K562 (cell line): ENCODE results near the gene SUPT7L.

Experiments used
- MXI1 ChIP-seq: IDR thresholded peaks from 2 replicates; pipeline ENCODE4 v1.6.1; 2011; ENCODE audit warnings: low read depth, mild to moderate bottlenecking, improper control_type of control experiment, low read length
- NR0B1 ChIP-seq: fragments of 450-650 bp; IDR thresholded peaks from one replicate; pipeline ENCODE4 v1.6.1; 2018; ENCODE audit warnings: mild to moderate bottlenecking, moderate library complexity; ENCODE audit not compliant: partially characterized antibody
- POLR2AphosphoS5 ChIP-seq: IDR thresholded peaks from 2 replicates; pipeline ENCODE4 v1.6.1; 2011; ENCODE audit warnings: mild to moderate bottlenecking, low read depth, low read length, moderate library complexity; ENCODE audit not compliant: control insufficient read depth, insufficient read depth
- SIX5 ChIP-seq, 2 experiments: IDR thresholded peaks; 2 replicates each; pipeline ENCODE4 v1.6.1; 2011; ENCODE audit warnings: low read length in 2 of 2, borderline replicate concordance in 1 of 2, low read depth in 1 of 2, mild to moderate bottlenecking in 1 of 2, moderate library complexity in 1 of 2; ENCODE audit not compliant: insufficient read depth in 1 of 2
- TAL1 ChIP-seq: fragments of 450-650 bp; IDR thresholded peaks from 2 replicates; pipeline ENCODE4 v1.6.1; 2016; ENCODE audit warnings: mild to moderate bottlenecking
- TCF7L2 ChIP-seq: fragments of 150-350 bp; IDR thresholded peaks from 2 replicates; pipeline ENCODE4 v1.6.1; 2016; ENCODE audit warnings: low read depth, mild to moderate bottlenecking, low read length, moderate library complexity
- TSHZ1 ChIP-seq: fragments of 250-450 bp; sonication (Bioruptor Pico); IDR thresholded peaks from 2 replicates; pipeline ENCODE4 v1.4.0; 2020; ENCODE audit warnings: mild to moderate bottlenecking, moderate library complexity
- USF2 ChIP-seq: sonication (generic); formaldehyde crosslinking; IDR thresholded peaks from 2 replicates; pipeline ENCODE4 v1.5.0; 2020; ENCODE audit warnings: missing genetic modification reagents
- ZNF24 ChIP-seq: fragments of 450-650 bp; IDR thresholded peaks from 2 replicates; pipeline ENCODE4 v1.6.1; 2016

- no peak for TF ChIP-seq POLR2AphosphoS5
- no peak for TF ChIP-seq NR0B1
- no peak for TF ChIP-seq TAL1
- TF ChIP-seq MXI1 = no peak
- no peak for TF ChIP-seq ZNF24
- no peak for TF ChIP-seq TSHZ1 (CRISPR knock-in tag)
- TF ChIP-seq SIX5 (IDR thresholded peaks at IDR 0.05; ENCODE audit: borderline replicate concordance in 1 of 2, insufficient read depth in 1 of 2, low read depth in 1 of 2, low read length in 2 of 2) = no peak
- no peak for TF ChIP-seq TCF7L2
- no peak for TF ChIP-seq USF2
Observed at GRCh38 chr2:27713201-27713600, 49.8 kb upstream of the SUPT7L start.
